GM12878 (cell line): ENCODE measurements around the gene ACKR2. TPM values are rescaled to one million over a fixed set of nuclear protein-coding genes. Genes with fewer than 3 reads are reported as not detected.

ENCODE experiments used
- ATAC-seq: fragments of 200-7000 bp; cut with Tn5 transposase; 3 replicates; pipeline ENCODE4 v1.9.1; 2020; ENCODE audit warnings: mild to moderate bottlenecking, moderate library complexity
- BruUV-seq: library from RNA; stranded (reverse); fragments of 400-500 nt; replicated peaks from 2 replicates; lab custom pipeline; 2021; lab: Mats Ljungman, UMichigan
- CTCF ChIA-PET: fragments of 300-600 bp; sonication (Branson Sonifier 250); formaldehyde crosslinking; extraction: SDS; loops from one replicate; lab custom pipeline; 2021; ENCODE audit warnings: inconsistent platforms; lab: Yijun Ruan, JAX
- POLR2A ChIA-PET: fragments of 350-600 bp; formaldehyde crosslinking; extraction: SDS; loops from one replicate; lab custom pipeline; 2021; ENCODE audit warnings: inconsistent platforms; lab: Charles Lee
- RAD21 ChIA-PET: fragments of 300-600 bp; sonication (Branson Sonifier 250); formaldehyde crosslinking; loops from one replicate; lab custom pipeline; 2023; ENCODE audit warnings: antibody characterized with exemption; ENCODE audit not compliant: unreplicated experiment; lab: Charles Lee
- SMC1A ChIA-PET: fragments of 300-600 bp; sonication (Branson Sonifier 250); formaldehyde crosslinking; loops from one replicate; lab custom pipeline; 2023; ENCODE audit not compliant: unreplicated experiment, uncharacterized antibody; lab: Charles Lee
- DNase-seq: peaks from one replicate; pipeline ENCODE4 v3.0.0-alpha.2; 2011; ENCODE audit warnings: low read depth, low spot score
- FAIRE-seq: peaks from 3 replicates; lab custom pipeline; 2011; peaks lifted over from hg19 to GRCh38; lab: Jason Lieb, UNC
- H2AFZ ChIP-seq: 2 replicates; pipeline ENCODE4 v1.6.0; 2011; ENCODE audit warnings: low read depth, low read length, control low read depth; ENCODE audit not compliant: control insufficient read depth
- H3K27ac ChIP-seq: 2 replicates; pipeline ENCODE4 v1.5.1; 2011; ENCODE audit warnings: control low read depth; ENCODE audit not compliant: control insufficient read depth, insufficient read depth
- H3K27me3 ChIP-seq, 2 experiments: replicated peaks in 1 of 2; 2 replicates each; pipeline versions ENCODE4 v1.6.0 to v1.6.1; 2011; ENCODE audit warnings: low read length in 1 of 2; ENCODE audit not compliant: control insufficient read depth in 2 of 2, insufficient read depth in 2 of 2
- H3K36me3 ChIP-seq, 2 experiments: 2 replicates each; pipeline ENCODE4 v1.5.1; 2011; ENCODE audit warnings: low read length in 1 of 2; ENCODE audit not compliant: control insufficient read depth in 2 of 2, insufficient read depth in 2 of 2
- H3K4me1 ChIP-seq: 2 replicates; pipeline ENCODE4 v1.6.1; 2011; ENCODE audit warnings: mild to moderate bottlenecking, low read length, moderate library complexity, mixed read lengths; ENCODE audit not compliant: control insufficient read depth, insufficient read depth
- H3K4me2 ChIP-seq: 2 replicates; pipeline ENCODE4 v1.6.0; 2011; ENCODE audit warnings: control low read depth; ENCODE audit not compliant: control insufficient read depth, insufficient read depth
- H3K4me3 ChIP-seq: fragments of 200-600 bp; sonication (generic); 2 replicates; pipeline ENCODE4 v1.5.1; 2016
- H3K79me2 ChIP-seq: 2 replicates; pipeline ENCODE4 v1.6.0; 2011; ENCODE audit warnings: low read length; ENCODE audit not compliant: control insufficient read depth, insufficient read depth
- H3K9ac ChIP-seq: 2 replicates; pipeline ENCODE4 v1.8.0; 2011; ENCODE audit warnings: low read length, control low read depth, mixed read lengths; ENCODE audit not compliant: control insufficient read depth, insufficient read depth
- H3K9me3 ChIP-seq: replicated peaks from 3 replicates; pipeline ENCODE4 v1.5.1; 2011; ENCODE audit warnings: mild to moderate bottlenecking, low read length; ENCODE audit not compliant: control insufficient read depth, insufficient read depth
- H4K20me1 ChIP-seq: 2 replicates; pipeline ENCODE4 v1.6.0; 2011; ENCODE audit not compliant: control insufficient read depth, insufficient read depth
- CTCF ChIP-seq, 3 experiments: IDR thresholded peaks in 2 of 3; conservative IDR thresholded peaks in 1 of 3; 2 replicates each; pipeline ENCODE4 v1.5.1; 2011; ENCODE audit warnings: low read depth in 3 of 3, low read length in 3 of 3, mild to moderate bottlenecking in 3 of 3, control low read depth in 2 of 3, moderate library complexity in 2 of 3, inconsistent platforms in 1 of 3, mixed read lengths in 1 of 3; ENCODE audit not compliant: control insufficient read depth in 2 of 3, insufficient read depth in 1 of 3; ENCODE audit errors: extremely low read depth in 1 of 3
- IRF3 ChIP-seq: fragments of 450-650 bp; IDR thresholded peaks from 2 replicates; pipeline ENCODE4 v1.6.1; 2014; ENCODE audit warnings: mild to moderate bottlenecking
- KAT2A ChIP-seq: conservative IDR thresholded peaks from 2 replicates; pipeline ENCODE4 v1.6.1; 2011; ENCODE audit warnings: low read depth, low read length; ENCODE audit not compliant: control insufficient read depth
- RB1 ChIP-seq: fragments of 450-650 bp; formaldehyde crosslinking; IDR thresholded peaks from 2 replicates; pipeline ENCODE4 v1.6.1; 2017; ENCODE audit warnings: mild to moderate bottlenecking, borderline replicate concordance
- SMARCA5 ChIP-seq: fragments of 450-650 bp; IDR thresholded peaks from 2 replicates; pipeline ENCODE4 v1.6.1; 2017; ENCODE audit warnings: mild to moderate bottlenecking
- STAT1 ChIP-seq: fragments of 450-650 bp; conservative IDR thresholded peaks from 2 replicates; pipeline ENCODE4 v1.6.1; 2014; ENCODE audit warnings: antibody characterized with exemption, mild to moderate bottlenecking
- TARDBP ChIP-seq: IDR thresholded peaks from 2 replicates; pipeline ENCODE4 v1.6.1; 2016; ENCODE audit warnings: borderline replicate concordance
- WRNIP1 ChIP-seq: IDR thresholded peaks from 2 replicates; pipeline ENCODE4 v1.6.1; 2011; ENCODE audit warnings: low read depth, low read length, improper control_type of control experiment, borderline replicate concordance
- ZNF24 ChIP-seq: fragments of 450-650 bp; IDR thresholded peaks from 2 replicates; pipeline ENCODE4 v1.6.1; 2017; ENCODE audit warnings: antibody characterized with exemption, mild to moderate bottlenecking
- WGBS: methylation state at CpG from one replicate; pipeline ENCODE4 v1.1.6; 2016; ENCODE audit warnings: low lambda C conversion rate; ENCODE audit not compliant: insufficient replicate concordance, insufficient coverage; ENCODE audit errors: missing lambda C conversion rate; 5-methylcytosine and 5-hydroxymethylcytosine counted together
- in situ Hi-C: fragments of 300-500 bp; cut with MboI; formaldehyde crosslinking; loops from 9 replicates; pipeline ENCODE4 v1.14.3; 2018; ENCODE audit warnings: mixed read lengths
- intact Hi-C: fragments of 100-400 bp; cut with micrococcal nuclease; formaldehyde crosslinking; loops from one replicate; pipeline ENCODE4 v1.14.2; 2022; ENCODE audit not compliant: unreplicated experiment
- polyA plus RNA-seq, 11 experiments: library from polyadenylated mRNA; depleted of rRNA in 4 of 11; unstranded in 6 of 11; stranded (reverse) in 5 of 11; fragments of >200 nt; fragmentation: Nextera tagmentation in 4 of 11; fragmentation: Illumina TruSeq in 1 of 11; extraction: Ambion mirVana in 4 of 11; extraction: Trizol in 1 of 11; gene quantifications; 1 replicate in 1 of 11; 2 replicates in 10 of 11; pipeline versions ENCODE4 v1.2.1 to v1.2.3, GENCODE V29; 2011 to 2016; ENCODE audit warnings: inconsistent platforms in 2 of 11, missing spikeins in 2 of 11, low read depth in 1 of 11
- total RNA-seq, 4 experiments: library from RNA; depleted of rRNA in 3 of 4; stranded (reverse); fragments of >200 nt in 3 of 4; fragmentation: Illumina TruSeq in 1 of 4; extraction: Trizol in 1 of 4; gene quantifications; 2 replicates each; pipeline versions ENCODE4 v1.2.1 to v1.2.3, GENCODE V29; 2013 to 2021
- TF ChIP-seq, protein P1 (sequence below): IDR thresholded peaks from 2 replicates; pipeline ENCODE4 v1.6.1; 2011; ENCODE audit warnings: borderline replicate concordance, low read depth, mild to moderate bottlenecking, moderate library complexity, mixed read lengths, low read length; ENCODE audit not compliant: insufficient read depth; ENCODE audit errors: extremely low read length
- TF ChIP-seq, protein P2 (sequence below): fragments of 450-650 bp; conservative IDR thresholded peaks from 2 replicates; pipeline ENCODE4 v1.6.1; 2017; ENCODE audit warnings: mild to moderate bottlenecking, moderate library complexity
- TF ChIP-seq, protein P3 (sequence below): fragments of 450-650 bp; IDR thresholded peaks from 2 replicates; pipeline ENCODE4 v1.6.1; 2017; ENCODE audit warnings: mild to moderate bottlenecking, moderate library complexity

ACKR2 gene
- total and polyA plus RNA-seq, 10 of the 15 experiments (the other 5 are each of a cell fraction or from before 2014, with no cell fraction given): 0.05 to 0.91 (median 0.23) TPM; not detected in 2

GRCh38 chr3:42829628-42830436 is 20.6 kb downstream of the ACKR2 start:
- POLR2A ChIA-PET: no interaction called here
- no TSS peak for BruUV-seq
- TF ChIP-seq KAT2A (no peak), IRF3 (no peak), RB1 (no peak), TARDBP (no peak), WRNIP1 (no peak), ZNF24 (no peak), SMARCA5 (no peak), CTCF (IDR thresholded peaks at IDR 0.05 in 2 of 3, conservative IDR thresholded peaks at IDR 0.05 in 1 of 3; ENCODE audit: control insufficient read depth in 2 of 3, extremely low read depth in 1 of 3, insufficient read depth in 1 of 3, low read depth in 3 of 3, low read length in 3 of 3) (no peak), STAT1 (no peak)
- TF ChIP-seq, protein P1, sequence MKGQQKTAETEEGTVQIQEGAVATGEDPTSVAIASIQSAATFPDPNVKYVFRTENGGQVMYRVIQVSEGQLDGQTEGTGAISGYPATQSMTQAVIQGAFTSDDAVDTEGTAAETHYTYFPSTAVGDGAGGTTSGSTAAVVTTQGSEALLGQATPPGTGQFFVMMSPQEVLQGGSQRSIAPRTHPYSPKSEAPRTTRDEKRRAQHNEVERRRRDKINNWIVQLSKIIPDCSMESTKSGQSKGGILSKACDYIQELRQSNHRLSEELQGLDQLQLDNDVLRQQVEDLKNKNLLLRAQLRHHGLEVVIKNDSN: no peak
- TF ChIP-seq, protein P2, sequence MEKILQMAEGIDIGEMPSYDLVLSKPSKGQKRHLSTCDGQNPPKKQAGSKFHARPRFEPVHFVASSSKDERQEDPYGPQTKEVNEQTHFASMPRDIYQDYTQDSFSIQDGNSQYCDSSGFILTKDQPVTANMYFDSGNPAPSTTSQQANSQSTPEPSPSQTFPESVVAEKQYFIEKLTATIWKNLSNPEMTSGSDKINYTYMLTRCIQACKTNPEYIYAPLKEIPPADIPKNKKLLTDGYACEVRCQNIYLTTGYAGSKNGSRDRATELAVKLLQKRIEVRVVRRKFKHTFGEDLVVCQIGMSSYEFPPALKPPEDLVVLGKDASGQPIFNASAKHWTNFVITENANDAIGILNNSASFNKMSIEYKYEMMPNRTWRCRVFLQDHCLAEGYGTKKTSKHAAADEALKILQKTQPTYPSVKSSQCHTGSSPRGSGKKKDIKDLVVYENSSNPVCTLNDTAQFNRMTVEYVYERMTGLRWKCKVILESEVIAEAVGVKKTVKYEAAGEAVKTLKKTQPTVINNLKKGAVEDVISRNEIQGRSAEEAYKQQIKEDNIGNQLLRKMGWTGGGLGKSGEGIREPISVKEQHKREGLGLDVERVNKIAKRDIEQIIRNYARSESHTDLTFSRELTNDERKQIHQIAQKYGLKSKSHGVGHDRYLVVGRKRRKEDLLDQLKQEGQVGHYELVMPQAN: no peak
- TF ChIP-seq, protein P3, sequence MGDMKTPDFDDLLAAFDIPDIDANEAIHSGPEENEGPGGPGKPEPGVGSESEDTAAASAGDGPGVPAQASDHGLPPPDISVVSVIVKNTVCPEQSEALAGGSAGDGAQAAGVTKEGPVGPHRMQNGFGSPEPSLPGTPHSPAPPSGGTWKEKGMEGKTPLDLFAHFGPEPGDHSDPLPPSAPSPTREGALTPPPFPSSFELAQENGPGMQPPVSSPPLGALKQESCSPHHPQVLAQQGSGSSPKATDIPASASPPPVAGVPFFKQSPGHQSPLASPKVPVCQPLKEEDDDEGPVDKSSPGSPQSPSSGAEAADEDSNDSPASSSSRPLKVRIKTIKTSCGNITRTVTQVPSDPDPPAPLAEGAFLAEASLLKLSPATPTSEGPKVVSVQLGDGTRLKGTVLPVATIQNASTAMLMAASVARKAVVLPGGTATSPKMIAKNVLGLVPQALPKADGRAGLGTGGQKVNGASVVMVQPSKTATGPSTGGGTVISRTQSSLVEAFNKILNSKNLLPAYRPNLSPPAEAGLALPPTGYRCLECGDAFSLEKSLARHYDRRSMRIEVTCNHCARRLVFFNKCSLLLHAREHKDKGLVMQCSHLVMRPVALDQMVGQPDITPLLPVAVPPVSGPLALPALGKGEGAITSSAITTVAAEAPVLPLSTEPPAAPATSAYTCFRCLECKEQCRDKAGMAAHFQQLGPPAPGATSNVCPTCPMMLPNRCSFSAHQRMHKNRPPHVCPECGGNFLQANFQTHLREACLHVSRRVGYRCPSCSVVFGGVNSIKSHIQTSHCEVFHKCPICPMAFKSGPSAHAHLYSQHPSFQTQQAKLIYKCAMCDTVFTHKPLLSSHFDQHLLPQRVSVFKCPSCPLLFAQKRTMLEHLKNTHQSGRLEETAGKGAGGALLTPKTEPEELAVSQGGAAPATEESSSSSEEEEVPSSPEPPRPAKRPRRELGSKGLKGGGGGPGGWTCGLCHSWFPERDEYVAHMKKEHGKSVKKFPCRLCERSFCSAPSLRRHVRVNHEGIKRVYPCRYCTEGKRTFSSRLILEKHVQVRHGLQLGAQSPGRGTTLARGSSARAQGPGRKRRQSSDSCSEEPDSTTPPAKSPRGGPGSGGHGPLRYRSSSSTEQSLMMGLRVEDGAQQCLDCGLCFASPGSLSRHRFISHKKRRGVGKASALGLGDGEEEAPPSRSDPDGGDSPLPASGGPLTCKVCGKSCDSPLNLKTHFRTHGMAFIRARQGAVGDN: no peak

More at GRCh38 chr3:42829628-42830436, 20.6 kb downstream of the ACKR2 start:
- Histone ChIP-seq H3K9ac (no peak overlapping the region), H3K4me3 (no peak overlapping the region), H3K27ac (no peak overlapping the region), H3K9me3 (no peaks in the 10 kb centered on the region), H3K4me1 (no peaks in the 10 kb centered on the region), H3K36me3 (no peaks in the 10 kb centered on the region), H3K27me3 (no peaks in the 10 kb centered on the region), H3K4me2 (no peak overlapping the region), H2AFZ (no peak overlapping the region), H3K79me2 (no peaks in the 10 kb centered on the region), H4K20me1 (no peaks in the 10 kb centered on the region)
- in situ Hi-C loops: no loop called here
- SMC1A ChIA-PET: interaction anchor here (0.7 to 1.5 kb wide), 3 partner anchors 49 to 639 kb away, joined by 3 to 5 read pairs (median 3); no protein-coding TSS in a partner anchor
- ATAC-seq: no peak
- intact Hi-C loops: loop anchor here (2.0 kb wide), 1 partner anchor 49 kb away; no protein-coding TSS in a partner anchor
- 38% methylated on average over 5 of the region's 5 CpGs for WGBS
- no peak for FAIRE-seq
- CTCF ChIA-PET: interaction anchor here (0.6 to 3.3 kb wide), 10 partner anchors 9 to 354 kb away, joined by 3 to 35 read pairs (median 5); no protein-coding TSS in a partner anchor
- no peak for DNase-seq
- RAD21 ChIA-PET: interaction anchor here (1.4 to 2.1 kb wide), 2 partner anchors 9 to 10 kb away, joined by 3 to 15 read pairs; no protein-coding TSS in a partner anchor
